Measurements from ENCODE around the gene LCE3D.
"Not testable (repeated sequence)": the region's sequence is repeated elsewhere in the genome, so short reads cannot be mapped to it uniquely, and the experiment has no call there.

Gene LCE3D, protein sequence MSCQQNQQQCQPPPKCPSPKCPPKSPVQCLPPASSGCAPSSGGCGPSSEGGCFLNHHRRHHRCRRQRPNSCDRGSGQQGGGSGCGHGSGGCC

DNA sequence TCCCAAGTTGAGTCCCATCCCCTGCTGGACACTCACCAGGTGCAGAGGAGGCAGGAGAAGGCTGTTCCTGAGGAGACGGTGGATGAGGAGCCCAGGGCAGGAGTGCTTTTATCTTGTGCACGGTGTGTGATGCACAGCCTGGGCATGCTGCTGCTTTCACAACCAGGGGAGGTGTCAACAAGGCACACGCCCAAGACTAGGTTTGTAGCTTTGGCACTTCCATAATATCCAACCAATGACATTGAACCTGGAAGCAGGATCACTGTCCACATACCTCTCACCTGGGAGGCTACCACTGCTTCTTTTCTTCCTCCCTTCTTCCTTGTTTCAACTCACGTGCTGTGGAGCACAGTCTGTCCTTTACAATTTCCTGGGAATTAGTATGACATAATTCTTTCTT lies at the start of gene LCE3D:
Gene LCE3D, minus strand, starts transcription at position 84 of the 400 bp plus-strand sequence. CDS start 580 bp downstream, outside the sequence.
- DNase-seq (ENCODE audit: low read depth), result no peak

DNA sequence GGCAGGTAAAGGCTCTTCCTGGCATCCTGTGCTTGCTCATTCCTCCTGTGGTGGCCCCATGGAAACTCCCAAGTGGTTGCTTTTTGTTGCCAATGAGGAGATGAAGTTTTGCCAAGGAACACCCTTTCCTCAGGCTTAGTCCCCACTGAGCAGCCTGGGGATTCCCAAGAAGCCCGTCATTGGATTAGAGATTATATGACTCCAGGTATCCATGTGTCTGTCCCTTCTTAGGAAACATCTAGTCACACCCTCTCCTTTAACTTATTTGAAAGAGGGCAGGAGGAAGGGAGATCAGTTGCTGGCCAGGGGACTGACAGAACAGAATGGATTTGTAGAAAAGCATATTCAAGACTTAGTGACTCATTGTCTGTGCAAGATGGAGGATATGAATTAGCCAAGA lies 46.4 kb upstream of the LCE3D start:
- no peak for DNase-seq (ENCODE audit: low read depth)

DNA sequence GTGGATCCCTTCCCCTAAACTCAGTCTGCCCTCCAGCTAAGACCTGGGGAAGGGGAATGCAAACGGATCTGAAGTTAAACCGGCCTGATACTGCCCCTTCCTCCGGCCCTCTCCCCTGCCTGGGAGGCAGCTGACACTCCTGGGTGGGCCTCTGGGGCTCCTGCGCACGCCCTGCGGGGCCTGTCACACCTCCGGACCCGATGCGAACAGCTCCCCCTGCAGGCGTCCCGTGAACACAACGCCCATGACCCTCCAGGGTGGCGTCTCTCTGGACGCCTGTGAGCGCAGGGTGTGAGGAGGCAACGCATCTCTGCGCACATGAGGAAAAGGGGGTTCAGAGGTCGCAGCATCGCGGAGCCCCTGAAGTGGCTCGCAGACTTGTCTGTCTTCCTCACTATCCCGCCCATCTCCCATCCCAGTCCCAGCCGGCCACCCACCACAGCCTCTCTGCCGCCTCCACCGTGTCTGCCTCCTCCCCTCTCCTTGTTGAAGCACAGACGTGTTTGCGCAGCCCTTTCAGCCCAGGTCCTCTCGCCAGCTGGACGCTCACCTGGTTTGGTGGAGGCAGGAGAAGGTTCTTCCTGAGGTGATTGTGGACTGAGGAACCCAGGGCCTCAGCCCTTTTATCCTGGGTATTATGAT lies 43.0 kb upstream of the LCE3D start:
- no peak for DNase-seq (ENCODE audit: low read depth)

DNA sequence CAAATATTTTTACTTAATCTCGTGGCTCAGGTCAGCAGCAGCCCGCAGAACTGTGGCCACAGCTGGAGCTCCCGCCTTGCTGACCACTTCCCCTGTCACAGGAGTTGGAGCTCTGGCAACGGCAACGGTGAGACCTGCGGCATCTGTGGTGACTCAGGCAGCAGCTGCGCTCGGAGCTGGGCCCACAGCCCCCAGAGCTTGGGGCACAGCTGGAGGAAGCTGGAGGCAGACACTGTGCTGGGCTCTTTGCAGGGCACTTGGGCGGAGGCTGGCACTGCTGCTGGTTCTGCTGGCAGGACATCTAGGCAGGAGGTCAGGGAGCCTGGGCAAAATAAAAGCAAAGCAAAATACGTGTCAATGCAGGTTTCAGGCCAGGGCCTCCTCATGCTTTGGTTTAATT lies 42.5 kb upstream of the LCE3D start, which contains the start of gene LCE3A:
Gene LCE3A, minus strand, starts transcription at position 301 of the 400 bp plus-strand sequence. Its CDS starts 0 bp downstream, at position 301.
- DNase-seq (ENCODE audit: low read depth), result no peak

DNA sequence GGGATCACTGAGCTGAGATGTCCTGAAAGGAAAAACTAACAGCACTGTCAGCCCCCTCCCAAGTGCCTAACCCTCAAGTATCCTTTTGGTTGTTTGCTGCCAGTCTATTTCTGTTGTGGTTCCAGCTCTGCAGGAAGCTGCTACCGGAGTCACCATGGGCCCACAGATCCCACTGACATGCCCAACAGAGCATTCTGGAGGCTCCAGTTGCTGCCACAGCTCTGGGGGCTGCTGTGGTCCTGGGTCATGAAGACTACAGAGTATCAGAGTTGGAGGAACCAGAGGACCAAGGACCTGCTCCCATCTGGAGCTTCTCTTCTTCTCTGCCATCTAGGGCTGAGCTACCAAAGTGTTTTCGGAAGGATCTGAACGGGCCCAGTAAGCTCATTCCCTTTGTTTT lies 41.7 kb upstream of the LCE3D start:
- DNase-seq (ENCODE audit: low read depth), result no peak

DNA sequence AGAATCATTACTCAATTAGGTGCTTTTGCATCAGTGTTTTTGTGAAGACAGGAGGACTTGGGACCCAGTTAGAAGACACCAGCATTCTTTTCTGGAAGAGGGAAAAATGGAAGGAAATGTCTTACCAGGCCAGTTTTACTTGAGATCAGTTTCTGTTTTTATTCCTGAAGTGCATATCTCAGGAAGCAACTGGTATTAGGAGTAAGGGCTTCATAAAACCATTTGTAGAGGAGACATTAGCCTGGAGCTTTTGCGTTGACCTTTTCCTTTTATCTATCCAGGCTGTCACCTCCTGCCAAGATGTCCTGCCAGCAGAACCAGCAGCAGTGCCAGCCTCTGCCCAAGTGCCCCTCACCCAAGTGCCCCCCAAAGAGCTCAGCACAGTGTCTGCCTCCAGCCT lies 33.2 kb upstream of the LCE3D start, which contains the start of gene LCE3B:
Gene LCE3B, plus strand, starts transcription at position 301 of the 400 bp plus-strand sequence. Its CDS starts 0 bp downstream, at position 301.
- DNase-seq (ENCODE audit: low read depth), result no peak

DNA sequence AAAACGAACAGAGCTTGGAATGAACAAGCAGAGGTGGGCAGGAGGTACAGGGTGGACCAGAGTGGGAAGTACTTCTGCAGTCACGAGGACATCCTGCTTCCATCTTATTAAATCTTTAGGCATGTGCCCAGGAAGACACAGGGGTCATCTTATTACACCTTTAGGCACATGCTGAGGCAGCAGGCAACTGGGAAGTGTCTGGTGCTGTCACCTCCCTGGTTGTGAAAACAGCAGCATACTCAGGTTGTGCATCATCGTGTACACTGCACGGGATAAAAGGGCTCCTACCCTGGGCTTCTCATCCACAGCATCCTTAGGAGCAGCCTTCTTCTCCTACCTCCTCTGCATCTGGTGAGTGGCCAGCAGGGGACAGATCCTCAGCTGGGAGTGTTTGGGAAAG lies 19.6 kb upstream of the LCE3D start, which contains the start of gene LCE3C:
Gene LCE3C, plus strand, starts transcription at position 301 of the 400 bp plus-strand sequence. CDS start 498 bp downstream, outside the sequence.
- no peak for DNase-seq (ENCODE audit: low read depth)

DNA sequence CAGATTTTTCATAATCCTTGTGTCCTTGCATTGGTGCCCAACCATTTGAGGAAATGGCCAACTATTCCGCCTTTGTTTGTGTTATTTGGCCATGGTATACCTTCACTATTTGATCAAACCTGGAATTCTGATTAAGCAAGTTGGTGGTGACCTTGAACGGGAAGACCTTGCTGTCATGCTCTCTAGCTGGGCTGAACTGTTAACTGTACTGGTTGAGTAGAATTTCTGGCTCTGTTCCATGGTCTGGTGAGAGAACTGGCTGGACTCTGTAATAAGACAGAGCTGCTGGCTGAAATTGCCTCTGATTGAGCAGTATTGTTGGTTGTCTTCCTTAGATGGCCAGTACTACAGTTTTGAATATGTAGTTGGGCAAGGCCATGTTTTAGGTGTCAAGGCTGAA lies 16.7 kb upstream of the LCE3D start:
- no peak for DNase-seq (ENCODE audit: low read depth)

DNA sequence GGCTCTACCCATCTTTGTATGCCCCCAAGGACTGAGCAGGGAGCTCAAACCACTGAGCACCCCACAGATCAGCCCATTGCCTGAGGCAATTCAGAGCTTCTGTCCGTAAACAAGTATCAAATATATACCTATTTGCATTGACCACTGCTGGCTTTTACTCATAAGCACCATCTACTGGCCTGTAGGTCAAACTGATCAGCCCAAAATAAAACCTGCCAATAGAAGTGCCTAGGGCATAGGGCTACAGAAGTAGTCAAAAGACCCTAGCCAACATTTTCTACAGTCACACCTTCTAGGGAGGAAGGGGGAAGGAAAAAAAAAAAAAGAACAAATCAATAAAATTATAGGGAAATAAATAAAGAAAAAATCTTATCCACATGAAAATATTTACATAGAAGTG lies 5.3 kb upstream of the LCE3D start:
- DNase-seq (ENCODE audit: low read depth), result no peak

DNA sequence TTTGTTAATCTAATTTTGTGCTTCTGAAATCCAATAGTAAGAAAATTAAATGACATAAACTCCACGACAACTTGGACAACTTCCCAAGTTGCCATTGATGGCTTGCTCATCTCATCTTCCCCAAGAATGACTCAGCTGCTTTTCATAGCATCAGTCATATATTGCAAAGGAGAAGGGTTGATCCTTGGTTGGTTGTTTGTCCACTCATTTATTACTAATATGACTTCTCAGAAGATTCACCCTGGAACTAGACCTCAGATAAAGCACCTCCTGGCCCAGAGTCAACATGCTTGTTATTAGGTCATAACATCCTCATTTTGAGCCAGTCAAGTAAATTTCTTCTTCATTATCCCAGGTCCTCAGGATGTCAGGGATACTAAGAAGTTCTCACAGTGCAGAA lies 2.3 kb upstream of the LCE3D start:
- no peak for DNase-seq (ENCODE audit: low read depth)

DNA sequence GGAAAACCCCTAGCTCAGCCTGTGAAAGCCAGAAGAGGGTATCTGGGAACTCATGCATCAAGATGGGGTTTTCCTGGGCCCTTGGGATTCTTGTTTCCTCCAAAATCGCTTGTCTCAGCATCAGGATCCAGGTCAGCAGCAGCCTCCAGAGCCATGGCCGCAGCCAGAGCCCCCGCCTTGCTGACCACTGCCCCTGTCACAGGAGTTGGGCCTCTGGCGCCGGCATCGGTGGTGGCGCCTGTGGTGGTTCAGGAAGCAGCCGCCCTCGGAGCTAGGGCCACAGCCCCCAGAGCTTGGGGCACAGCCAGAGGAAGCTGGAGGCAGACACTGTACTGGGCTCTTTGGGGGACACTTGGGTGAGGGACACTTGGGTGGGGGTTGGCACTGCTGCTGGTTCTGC lies 790 bp downstream of the LCE3D start:
- DNase-seq (ENCODE audit: low read depth), result not testable (repeated sequence)

DNA sequence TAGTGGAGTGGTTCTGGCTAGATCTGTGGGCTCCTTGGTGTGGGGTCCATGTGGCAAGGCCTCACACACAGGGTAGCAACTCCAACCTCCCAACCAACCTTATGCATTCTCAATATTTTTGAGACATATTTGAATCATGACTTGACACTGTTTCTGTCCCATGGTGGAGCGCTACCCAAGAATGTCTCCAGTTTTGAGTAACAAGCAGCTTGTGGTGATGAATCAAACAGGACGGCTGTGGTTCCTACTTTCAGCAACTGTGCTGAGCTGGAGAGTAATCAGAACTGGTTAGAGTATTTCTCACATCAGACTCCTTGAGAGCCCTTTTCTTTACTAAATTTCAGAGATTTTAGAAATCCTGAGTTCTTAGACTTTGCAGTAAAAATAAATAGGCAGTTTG lies 3.1 kb downstream of the LCE3D start:
- no peak for DNase-seq (ENCODE audit: low read depth)

DNA sequence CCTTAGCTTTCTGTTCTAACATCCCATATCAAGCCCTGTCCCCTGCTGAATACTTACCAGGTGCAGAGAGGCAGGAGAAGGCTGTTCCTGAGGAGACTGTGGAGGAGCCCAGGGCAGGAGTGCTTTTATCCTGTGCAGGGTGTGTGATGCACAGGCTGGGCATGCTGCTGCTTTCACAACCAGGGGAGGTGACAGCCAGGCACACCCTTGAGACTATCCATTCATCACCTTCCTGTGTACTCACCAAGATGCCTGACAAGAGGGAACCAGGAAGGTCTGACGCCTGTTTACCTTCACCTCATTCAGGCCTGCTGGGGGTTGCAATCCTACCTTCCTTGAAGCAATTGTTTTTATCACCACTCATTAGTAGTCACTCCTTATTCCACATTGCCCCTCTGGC lies 13.6 kb downstream of the LCE3D start, which contains the start of gene LCE3E:
Gene LCE3E, minus strand, starts transcription at position 100 of the 400 bp plus-strand sequence. CDS start 572 bp downstream, outside the sequence.
- no peak for DNase-seq (ENCODE audit: low read depth)

DNA sequence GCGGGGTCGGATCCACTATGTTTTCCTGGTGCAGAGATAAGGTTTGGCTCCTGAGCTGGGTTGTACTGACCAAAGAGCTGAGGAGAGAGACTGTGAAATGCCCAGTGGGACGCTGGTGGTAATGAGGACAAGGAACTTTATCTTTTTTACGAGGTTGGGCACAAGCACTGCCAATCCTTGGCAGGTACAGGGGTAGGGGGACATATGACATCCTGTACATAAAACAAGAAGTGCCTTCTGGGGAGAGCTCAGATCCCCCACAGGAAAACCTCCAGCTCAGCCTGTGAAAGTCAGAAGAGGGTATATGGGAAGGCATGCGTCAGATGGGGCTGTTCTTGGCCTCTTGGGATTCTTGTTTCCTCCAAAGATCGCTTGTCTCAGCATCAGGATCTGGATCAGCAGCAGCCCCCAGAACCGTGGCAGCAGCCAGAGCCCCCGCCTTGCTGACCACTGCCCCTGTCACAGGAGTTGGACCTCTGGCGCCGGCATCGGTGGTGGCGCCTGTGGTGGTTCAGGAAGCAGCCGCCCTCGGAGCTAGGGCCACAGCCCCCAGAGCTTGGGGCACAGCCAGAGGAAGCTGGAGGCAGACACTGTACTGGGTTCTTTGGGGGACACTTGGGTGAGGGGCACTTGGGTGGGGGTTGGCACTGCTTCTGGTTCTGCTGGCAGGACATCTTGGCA lies 14.6 kb downstream of the LCE3D start:
- no peak for DNase-seq (ENCODE audit: low read depth)

DNA sequence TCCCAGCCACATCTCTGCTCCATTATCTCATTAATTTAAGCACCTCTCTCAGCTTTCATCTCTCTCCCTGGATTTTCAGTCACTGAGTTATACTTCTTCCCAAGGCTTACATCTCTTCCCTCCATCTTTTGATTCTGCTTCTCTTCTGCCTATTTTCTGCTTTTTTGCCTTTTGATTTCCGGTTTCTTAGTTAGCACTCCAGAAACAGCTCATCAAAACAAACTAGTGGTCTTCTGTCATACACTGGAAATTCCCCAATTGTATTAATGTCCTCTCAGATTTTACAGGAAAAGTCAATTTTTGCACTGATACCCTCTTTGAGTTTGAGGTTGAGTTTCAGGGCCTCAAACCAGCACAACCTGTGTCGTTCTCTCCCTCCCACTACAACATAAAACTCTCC lies 15.2 kb downstream of the LCE3D start:
- no peak for DNase-seq (ENCODE audit: low read depth)

DNA sequence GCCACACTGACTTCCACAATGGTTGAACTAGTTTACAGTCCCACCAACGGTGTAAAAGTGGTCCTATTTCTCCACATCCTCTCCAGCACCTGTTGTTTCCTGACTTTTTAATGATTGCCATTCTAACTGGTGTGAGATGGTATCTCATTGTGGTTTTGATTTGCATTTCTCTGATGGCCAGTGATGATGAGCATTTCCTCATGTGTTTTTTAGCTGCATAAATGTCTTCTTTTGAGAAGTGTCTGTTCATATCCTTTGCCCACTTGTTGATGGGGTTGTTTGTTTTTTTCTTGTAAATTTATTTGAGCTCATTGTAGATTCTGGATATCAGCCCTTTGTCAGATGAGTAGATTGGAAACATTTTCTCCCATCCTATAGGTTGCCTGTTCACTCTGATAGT lies 32.0 kb downstream of the LCE3D start:
- not testable (repeated sequence) for DNase-seq (ENCODE audit: low read depth)

DNA sequence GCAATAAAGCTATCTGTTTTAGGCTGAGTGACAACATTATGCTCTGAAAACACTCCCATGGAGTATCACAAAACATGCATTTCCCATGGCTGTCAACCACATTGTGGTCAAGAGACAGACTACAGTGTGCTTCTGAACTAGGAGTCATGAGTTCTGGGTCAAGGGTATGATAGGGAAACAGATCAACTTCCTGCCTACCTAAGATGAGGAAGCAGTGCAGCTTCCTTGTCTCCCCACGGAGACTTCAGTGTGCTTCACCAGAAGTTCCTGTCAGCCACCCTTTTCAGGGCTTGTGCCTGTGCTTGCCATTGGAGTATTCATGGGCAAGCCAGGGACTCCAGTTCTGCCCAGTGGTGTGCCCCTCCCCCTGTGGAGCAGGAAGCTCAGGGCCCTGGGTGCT lies 33.6 kb downstream of the LCE3D start:
- no peak for DNase-seq (ENCODE audit: low read depth)

DNA sequence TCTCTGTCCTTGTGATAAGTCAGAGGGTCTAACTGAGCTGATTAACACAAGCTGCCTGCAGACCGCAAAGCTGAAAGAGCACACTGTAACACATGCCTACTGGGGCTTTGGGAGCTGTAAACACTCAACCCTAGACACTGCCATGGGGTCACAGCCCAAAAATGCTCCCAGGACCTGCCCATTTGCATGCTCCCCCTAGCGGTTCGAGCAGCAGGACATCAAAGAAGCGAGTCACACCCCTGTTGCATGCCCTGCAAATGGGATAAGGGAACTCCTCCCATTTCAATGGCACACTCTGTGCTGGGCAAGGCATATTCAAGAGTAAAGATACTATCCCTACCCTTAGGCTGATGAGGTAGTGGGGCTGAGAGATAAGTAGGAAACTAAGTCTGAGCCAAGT lies 36.5 kb downstream of the LCE3D start:
- no peak for DNase-seq (ENCODE audit: low read depth)

DNA sequence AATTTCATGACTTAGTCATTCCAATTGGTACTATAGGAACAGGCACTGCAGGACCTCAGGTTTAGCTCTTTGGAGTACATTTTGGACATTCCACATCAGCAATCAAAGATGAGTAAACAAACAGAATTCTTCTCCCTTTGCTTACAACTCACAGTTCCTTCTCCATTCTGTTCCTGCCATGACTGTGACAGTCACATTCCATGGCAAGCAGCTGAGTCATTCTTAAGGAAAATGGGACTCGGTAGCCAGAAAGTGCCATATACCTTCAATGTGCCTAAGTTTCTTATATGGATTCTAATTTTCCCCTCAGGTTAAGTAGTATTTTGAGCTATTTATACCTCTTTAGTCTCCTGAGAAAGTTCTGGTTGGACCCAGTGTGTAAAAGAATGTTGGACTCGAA lies 40.4 kb downstream of the LCE3D start:
- DNase-seq (ENCODE audit: low read depth), result no peak

DNA sequence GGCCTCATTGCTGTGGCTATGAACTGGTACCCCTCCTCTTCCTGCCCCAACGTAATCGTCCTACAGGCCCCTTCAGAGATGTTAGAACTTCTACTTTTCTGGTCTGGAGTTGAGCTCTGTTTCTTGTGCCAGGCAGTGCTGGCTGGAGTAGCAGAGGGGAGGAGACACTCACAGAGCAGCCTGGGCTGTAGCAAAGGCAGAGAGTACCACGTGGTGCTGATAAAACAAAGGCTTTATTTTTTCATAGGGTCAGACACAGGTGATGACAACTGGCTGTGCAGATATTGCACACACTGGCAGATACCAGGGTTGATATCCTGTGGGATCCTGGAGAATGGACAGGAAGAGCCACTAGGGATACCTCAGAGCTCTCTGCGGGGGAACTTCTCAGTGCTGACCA lies 42.8 kb downstream of the LCE3D start:
- no peak for DNase-seq (ENCODE audit: low read depth)

DNA sequence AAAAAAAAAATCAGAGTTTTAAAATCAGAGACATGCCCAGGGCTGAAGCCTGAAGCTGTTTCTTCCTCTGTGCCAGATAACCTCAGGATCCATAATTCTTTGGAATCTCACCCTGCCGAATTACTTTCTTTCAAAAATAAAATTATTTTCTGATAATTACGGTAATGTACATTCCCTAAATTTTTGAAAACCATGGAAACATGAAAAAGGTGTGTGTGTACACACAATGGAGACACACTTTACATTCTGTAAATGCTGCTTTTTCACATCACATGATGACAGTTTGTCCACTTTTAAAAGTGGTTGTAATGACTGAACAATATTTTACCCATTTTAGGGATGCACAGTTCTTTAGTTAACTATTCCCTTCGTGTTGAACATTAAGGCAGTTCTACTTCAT lies 44.5 kb downstream of the LCE3D start:
- DNase-seq (ENCODE audit: low read depth), result no peak

DNA sequence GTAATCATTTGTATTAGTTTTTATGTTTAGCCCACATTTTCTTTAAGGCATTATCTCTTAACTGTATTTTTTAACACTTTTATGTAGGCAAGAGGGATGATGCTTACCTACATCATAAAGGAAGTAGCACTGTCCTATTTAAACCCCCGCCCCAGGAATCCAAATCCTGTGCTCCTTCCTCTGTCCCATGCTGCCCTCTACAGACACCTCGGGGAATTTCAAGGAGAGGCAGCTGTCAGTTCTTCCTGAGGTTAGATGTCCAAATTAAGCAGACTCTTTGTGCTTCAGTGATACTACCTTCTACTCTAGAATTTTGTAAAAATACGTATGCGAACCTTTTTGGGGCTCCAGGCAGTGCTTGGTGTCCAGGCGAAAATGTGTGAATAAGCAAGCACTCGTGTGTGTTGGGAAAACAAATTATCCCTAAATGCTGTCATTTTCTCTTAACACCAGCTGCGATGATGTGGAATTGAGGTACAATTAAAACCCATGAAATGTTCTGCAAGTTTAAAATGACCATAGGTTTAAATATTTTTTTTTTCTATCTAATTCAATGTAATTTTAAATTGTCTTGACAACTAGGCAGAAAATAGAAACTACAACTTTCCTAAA lies 46.9 kb downstream of the LCE3D start:
- DNase-seq (ENCODE audit: low read depth), result no peak

Data from activated gamma-delta T cell treated with anti-CD3 and anti-CD28 coated beads, Interleukin-2, amount 50 U/mL, for 16 hours (primary cell).